HG03280 (cell line): Measurements from ENCODE around the gene ADH5.
"Not testable (repeated sequence)": the region's sequence is repeated elsewhere in the genome, so short reads cannot be mapped to it uniquely, and the experiment has no call there.

Source experiments
- ATAC-seq: cut with Tn5 transposase; IDR thresholded peaks from one replicate; pipeline ENCODE4 v1.9.1; 2021; ENCODE audit warnings: mild to moderate bottlenecking, moderate library complexity; ENCODE audit not compliant: unreplicated experiment

ADH5 gene

GRCh38 chr4:99088481-99089365 lies at the start of gene ADH5:
TSS of gene ADH5 (minus strand) at chr4:99088788. CDS start at chr4:99088700, 88 bp downstream.
- peak; percentile 97 for ATAC-seq

- ATAC-seq, result no peak
Observed at GRCh38 chr4:99136329-99136728, 47.7 kb upstream of the ADH5 start.

- ATAC-seq, result no peak
Observed at GRCh38 chr4:99135541-99136162, 47.1 kb upstream of the ADH5 start.

GRCh38 chr4:99134586-99134985 lies 46.0 kb upstream of the ADH5 start:
- ATAC-seq, result no peak

GRCh38 chr4:99131378-99131777 lies 42.8 kb upstream of the ADH5 start:
- ATAC-seq, result no peak

- ATAC-seq, result no peak
Observed at GRCh38 chr4:99126376-99126775, 37.8 kb upstream of the ADH5 start.

- ATAC-seq, result no peak
Observed at GRCh38 chr4:99121008-99121407, 32.4 kb upstream of the ADH5 start.

GRCh38 chr4:99120501-99120900 lies 31.9 kb upstream of the ADH5 start:
- no peak for ATAC-seq

- no peak for ATAC-seq
Observed at GRCh38 chr4:99117876-99118693, 29.5 kb upstream of the ADH5 start.

- not testable (repeated sequence) for ATAC-seq
Observed at GRCh38 chr4:99117122-99117841, 28.7 kb upstream of the ADH5 start.

GRCh38 chr4:99109286-99109685 lies 20.7 kb upstream of the ADH5 start:
- ATAC-seq, result not testable (repeated sequence)

GRCh38 chr4:99104153-99104552 lies 15.6 kb upstream of the ADH5 start:
- no peak for ATAC-seq

GRCh38 chr4:99103166-99103565 lies 14.6 kb upstream of the ADH5 start:
- ATAC-seq, result no peak

- no peak for ATAC-seq
Observed at GRCh38 chr4:99102634-99103033, 14.0 kb upstream of the ADH5 start.

GRCh38 chr4:99100876-99101275 lies 12.3 kb upstream of the ADH5 start:
- no peak for ATAC-seq

GRCh38 chr4:99099814-99100213 lies 11.2 kb upstream of the ADH5 start:
- ATAC-seq, result not testable (repeated sequence)

GRCh38 chr4:99099311-99099710 lies 10.7 kb upstream of the ADH5 start:
- ATAC-seq, result no peak

GRCh38 chr4:99091841-99092240 lies 3.3 kb upstream of the ADH5 start:
- not testable (repeated sequence) for ATAC-seq

GRCh38 chr4:99091216-99091575 lies 2.6 kb upstream of the ADH5 start:
- no peak for ATAC-seq

GRCh38 chr4:99090481-99091215 lies 2.1 kb upstream of the ADH5 start:
- no peak for ATAC-seq
